Breast epithelium (tissue), 4 donors: ENCODE data around the gene SELENOS. TPM values are rescaled to one million over a fixed set of nuclear protein-coding genes. Genes with fewer than 3 reads are reported as not detected.
A peak's percentile ranks its signal among the peaks of the same experiment; 100 is the strongest.

ENCODE experiments used
- DNase-seq, 2 donors: peaks; one replicate each; pipeline ENCODE4 v3.0.0-alpha.2; 2019; ENCODE audit warnings: low spot score in 2 of 2
- H3K27ac ChIP-seq, 2 donors: fragments of 200-600 bp; sonication (generic) in 1 of 2; one replicate each; pipeline ENCODE4 v1.5.1; 2016 to 2019; ENCODE audit warnings: mild to moderate bottlenecking in 1 of 2
- H3K27me3 ChIP-seq, 2 donors: fragments of 200-600 bp; sonication (generic) in 1 of 2; one replicate each; pipeline versions ENCODE4 v1.5.1 to v1.6.0; 2017 to 2019; ENCODE audit warnings: control low read depth in 1 of 2, mild to moderate bottlenecking in 1 of 2
- H3K36me3 ChIP-seq: fragments of 200-600 bp; one replicate; pipeline ENCODE4 v1.5.1; 2019
- H3K4me1 ChIP-seq, 2 donors: fragments of 200-600 bp; sonication (generic); one replicate each; pipeline ENCODE4 v1.5.1; 2016 to 2019; ENCODE audit warnings: control low read depth in 1 of 2
- H3K4me3 ChIP-seq, 3 donors: fragments of 200-600 bp; sonication (generic); 1 replicate in 2 of 3; 2 replicates in 1 of 3; pipeline ENCODE4 v1.5.1; 2016 to 2019; ENCODE audit warnings: mild to moderate bottlenecking in 3 of 3, moderate library complexity in 2 of 3
- H3K9me3 ChIP-seq, 2 donors: fragments of 200-600 bp; sonication (generic) in 1 of 2; one replicate each; pipeline ENCODE4 v1.5.1; 2016 to 2019; ENCODE audit warnings: control low read depth in 1 of 2
- CTCF ChIP-seq, 3 donors: fragments of 450-650 bp; IDR thresholded peaks; one replicate each; pipeline ENCODE4 v1.5.1; 2016 to 2017; ENCODE audit warnings: antibody characterized with exemption in 3 of 3, mild to moderate bottlenecking in 3 of 3, moderate library complexity in 3 of 3
- POLR2A ChIP-seq: fragments of 450-650 bp; IDR thresholded peaks from one replicate; pipeline ENCODE4 v1.6.1; 2016; ENCODE audit warnings: antibody characterized with exemption, mild to moderate bottlenecking, moderate library complexity
- POLR2AphosphoS5 ChIP-seq, 3 donors: sonication (generic); formaldehyde crosslinking; IDR thresholded peaks; one replicate each; pipeline ENCODE4 v1.6.1; 2017; ENCODE audit warnings: antibody characterized with exemption in 3 of 3
- intact Hi-C: fragments of 100-400 bp; cut with DNase I; formaldehyde crosslinking; loops from one replicate; pipeline ENCODE4 v1.15.1; 2023; ENCODE audit warnings: low total_unique reads
- total RNA-seq, 3 donors: library from RNA; depleted of rRNA; stranded (reverse); fragments of >200 nt; gene quantifications; one replicate each; pipeline ENCODE4 v1.1.0, GENCODE V29; 2016

SELENOS gene
- total RNA-seq, 3 donors from 2014 or later: 56.1 to 76.8 (median 76.4) TPM

GRCh38 chr15:101283931-101284330, 6.6 kb upstream of the SELENOS start:
- Histone ChIP-seq H3K4me3 (no peak overlapping the region), H3K9me3 (no peaks in the 10 kb centered on the region)
- intact Hi-C loops: loop anchor here (10.0 kb wide), 1 partner anchor 919 kb away; no protein-coding TSS in a partner anchor

GRCh38 chr15:101280007-101280406, 2.7 kb upstream of the SELENOS start:
- Histone ChIP-seq H3K4me3 (no peak overlapping the region), H3K36me3 (no peaks in the 10 kb centered on the region), H3K4me1 (no peaks in the 10 kb centered on the region), H3K27me3 (no peaks in the 10 kb centered on the region), H3K27ac (no peak overlapping the region), H3K9me3 (no peaks in the 10 kb centered on the region)
- intact Hi-C loops: loop anchor here (10.0 kb wide), 1 partner anchor 915 kb away; no protein-coding TSS in a partner anchor
- DNase-seq: no peak
- no peak for TF ChIP-seq POLR2A
- no peak for TF ChIP-seq CTCF (IDR thresholded peaks at IDR 0.05)
- TF ChIP-seq POLR2AphosphoS5 (IDR thresholded peaks at IDR 0.05): no peak

More at GRCh38 chr15:101283931-101284330, 6.6 kb upstream of the SELENOS start:
- Histone ChIP-seq H3K27me3 (no peaks in the 10 kb centered on the region), H3K4me1 (no peaks in the 10 kb centered on the region), H3K36me3 (no peaks in the 10 kb centered on the region), H3K27ac (no peak overlapping the region)
- no peak for DNase-seq
- TF ChIP-seq CTCF (IDR thresholded peaks at IDR 0.05): no peak

- Histone ChIP-seq H3K36me3 (peaks cover 12% of the 10 kb centered on the region), H3K4me3 (peak overlapping the region; percentile 76 to 93 (median 79)), H3K9me3 (no peaks in the 10 kb centered on the region), H3K27ac (peak overlapping the region; percentile 75 to 87), H3K27me3 (no peaks in the 10 kb centered on the region), H3K4me1 (no peaks in the 10 kb centered on the region)
- intact Hi-C loops: no loop called here
- TF ChIP-seq CTCF (IDR thresholded peaks at IDR 0.05) (no peak), POLR2A (no peak)
- no peak for DNase-seq
These were observed 769 bp upstream of the SELENOS start for GRCh38 chr15:101277943-101278564.

GRCh38 chr15:101276501-101277037, 716 bp downstream of the SELENOS start:
- DNase-seq: no peak
- H3K27ac ChIP-seq: peak overlapping the region; percentile 75 to 87
- TF ChIP-seq CTCF (IDR thresholded peaks at IDR 0.05): peak in 2 of 3 donors; percentile 11 to 28
- no peak for TF ChIP-seq POLR2A
- no peak for TF ChIP-seq POLR2AphosphoS5 (IDR thresholded peaks at IDR 0.05)
- H3K4me3 ChIP-seq: peak overlapping the region; percentile 76 to 93 (median 79)
- H3K4me1 ChIP-seq: no peaks in the 10 kb centered on the region
- H3K27me3 ChIP-seq: no peaks in the 10 kb centered on the region
- no peaks in the 10 kb centered on the region for H3K9me3 ChIP-seq
- intact Hi-C loops: no loop called here
- H3K36me3 ChIP-seq: peaks cover 20% of the 10 kb centered on the region

- H3K27me3 ChIP-seq: no peaks in the 10 kb centered on the region
- no peak overlapping the region for H3K4me3 ChIP-seq
- no peaks in the 10 kb centered on the region for H3K9me3 ChIP-seq
- H3K27ac ChIP-seq: no peak overlapping the region
- no peaks in the 10 kb centered on the region for H3K4me1 ChIP-seq
- peaks cover 27% of the 10 kb centered on the region for H3K36me3 ChIP-seq
- intact Hi-C loops: no loop called here
- DNase-seq: no peak
- TF ChIP-seq POLR2A (no peak), CTCF (IDR thresholded peaks at IDR 0.05) (no peak)
These were observed 2.3 kb downstream of the SELENOS start for GRCh38 chr15:101275018-101275417.
